Endothelial cell (in vitro differentiated cells): ENCODE measurements around the gene TCF7. TPM values are rescaled to one million over a fixed set of nuclear protein-coding genes. Genes with fewer than 3 reads are reported as not detected.
A peak's percentile ranks its signal among the peaks of the same experiment; 100 is the strongest.

Source experiments
- DNase-seq: peaks from one replicate; pipeline ENCODE4 v3.0.0; 2021; ENCODE audit warnings: low spot score
- H3K27ac Mint-ChIP-seq: one replicate; pipeline ENCODE4 v1.8.0; 2021; ENCODE audit warnings: mixed read lengths, inconsistent platforms; ENCODE audit not compliant: unreplicated experiment
- H3K27me3 Mint-ChIP-seq: one replicate; pipeline ENCODE4 v1.8.0; 2021; ENCODE audit warnings: mild to moderate bottlenecking, moderate library complexity, mixed read lengths, inconsistent platforms; ENCODE audit not compliant: unreplicated experiment
- H3K36me3 Mint-ChIP-seq: one replicate; pipeline ENCODE4 v1.8.0; 2021; ENCODE audit warnings: mild to moderate bottlenecking, low read depth, mixed read lengths, inconsistent platforms; ENCODE audit not compliant: unreplicated experiment
- H3K4me1 Mint-ChIP-seq: one replicate; pipeline ENCODE4 v1.8.0; 2021; ENCODE audit warnings: mild to moderate bottlenecking, mixed read lengths, inconsistent platforms; ENCODE audit not compliant: unreplicated experiment
- H3K4me3 Mint-ChIP-seq: one replicate; pipeline ENCODE4 v1.8.0; 2021; ENCODE audit warnings: mild to moderate bottlenecking, mixed read lengths, inconsistent platforms; ENCODE audit not compliant: unreplicated experiment
- H3K9me3 Mint-ChIP-seq: one replicate; pipeline ENCODE4 v1.8.0; 2021; ENCODE audit warnings: mixed read lengths, inconsistent platforms; ENCODE audit not compliant: unreplicated experiment
- CTCF ChIP-seq: fragments of 200-600 bp; sonication (generic); IDR thresholded peaks from one replicate; pipeline ENCODE4 v1.5.0; 2021; ENCODE audit warnings: antibody characterized with exemption; ENCODE audit not compliant: unreplicated experiment
- total RNA-seq: library from RNA; stranded (reverse); fragmentation: NEBNext Ultra II Directional; extraction: Animal tissue kit (Norgen Biotek cat#: 25700); gene quantifications from one replicate; pipeline ENCODE4 v1.2.1, GENCODE V29; 2021; ENCODE audit not compliant: unreplicated experiment

Gene TCF7
- total RNA-seq, 1 donor from 2014 or later: 9.5 TPM

GRCh38 chr5:134184155-134185135 is 70.0 kb downstream of the TCF7 start:
- H3K4me3 Mint-ChIP-seq: no peak overlapping the region

DNA sequence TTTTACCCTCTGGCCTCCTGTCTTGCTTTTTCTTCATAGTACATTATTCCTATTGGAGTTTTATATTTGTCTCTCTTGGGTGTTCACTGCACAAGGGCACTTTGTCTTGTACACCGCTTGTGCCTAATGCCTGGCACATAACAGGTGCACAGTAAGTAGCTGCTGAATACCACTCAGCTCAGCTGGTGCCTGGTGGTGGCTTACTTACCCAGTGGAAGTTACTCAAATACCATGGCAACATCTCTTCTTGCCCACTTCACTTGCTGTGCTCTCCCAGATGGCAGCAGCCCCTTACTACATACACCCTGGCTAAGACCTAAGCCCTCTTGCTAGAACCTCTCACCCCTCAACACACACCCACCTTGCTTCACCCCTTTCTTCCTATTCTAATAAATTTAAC is 73.6 kb downstream of the TCF7 start:
- no peaks in the 10 kb centered on the region for H3K4me1 Mint-ChIP-seq
- H3K4me3 Mint-ChIP-seq: no peak overlapping the region
- no peak for DNase-seq
- no peak overlapping the region for H3K27ac Mint-ChIP-seq
- peaks cover 4% of the 10 kb centered on the region for H3K27me3 Mint-ChIP-seq
- H3K36me3 Mint-ChIP-seq: no peaks in the 10 kb centered on the region
- no peak for TF ChIP-seq CTCF
- H3K9me3 Mint-ChIP-seq: no peaks in the 10 kb centered on the region

More at GRCh38 chr5:134184155-134185135, 70.0 kb downstream of the TCF7 start:
- TF ChIP-seq CTCF: peak; percentile 83
- DNase-seq: peak; percentile 82
- Mint-ChIP-seq H3K9me3 (no peaks in the 10 kb centered on the region), H3K4me1 (no peaks in the 10 kb centered on the region), H3K36me3 (no peaks in the 10 kb centered on the region), H3K27ac (no peak overlapping the region), H3K27me3 (peaks cover 4% of the 10 kb centered on the region)

GRCh38 chr5:134189031-134189430 is 74.5 kb downstream of the TCF7 start:
- no peaks in the 10 kb centered on the region for H3K4me1 Mint-ChIP-seq
- H3K4me3 Mint-ChIP-seq: no peak overlapping the region
- no peaks in the 10 kb centered on the region for H3K9me3 Mint-ChIP-seq
- no peaks in the 10 kb centered on the region for H3K36me3 Mint-ChIP-seq
- H3K27ac Mint-ChIP-seq: no peak overlapping the region
- TF ChIP-seq CTCF: no peak
- H3K27me3 Mint-ChIP-seq: peaks cover 8% of the 10 kb centered on the region
- DNase-seq: no peak

- no peaks in the 10 kb centered on the region for H3K9me3 Mint-ChIP-seq
- no peak overlapping the region for H3K4me3 Mint-ChIP-seq
- peaks cover 30% of the 10 kb centered on the region for H3K36me3 Mint-ChIP-seq
- H3K27me3 Mint-ChIP-seq: peaks cover 4% of the 10 kb centered on the region
- H3K4me1 Mint-ChIP-seq: no peaks in the 10 kb centered on the region
- no peak for TF ChIP-seq CTCF
- DNase-seq: no peak
- H3K27ac Mint-ChIP-seq: no peak overlapping the region
Measured at GRCh38 chr5:134195666-134196065, 81.2 kb downstream of the TCF7 start.

Other genes starting within 250 kb of the TCF7 start
- gene C5orf15, start 146.1 kb upstream of the TCF7 start, total RNA-seq: 35.5 TPM
- gene VDAC1, start 109.7 kb upstream of the TCF7 start, total RNA-seq: 165 TPM
- gene SKP1, start 62.3 kb downstream of the TCF7 start, total RNA-seq: 471 TPM
- 146 TPM for gene PPP2CA, start 111.4 kb downstream of the TCF7 start, total RNA-seq